IPS DF 19.7 (cell line): ENCODE results near the gene WIPF1.
A peak's percentile ranks its signal among the peaks of the same experiment; 100 is the strongest.

ENCODE experiments used
- DNase-seq: peaks from one replicate; pipeline ENCODE4 v3.0.0-alpha.2; 2013; ENCODE audit warnings: low read depth, low spot score

WIPF1 gene

GRCh38 chr2:174544802-174545201, 52.8 kb downstream of the WIPF1 start:
- no peak for DNase-seq

- no peak for DNase-seq
These were observed 53.4 kb downstream of the WIPF1 start for GRCh38 chr2:174544156-174544555.

GRCh38 chr2:174540893-174541292, 56.7 kb downstream of the WIPF1 start:
- no peak for DNase-seq

- DNase-seq, result no peak
These were observed 61.6 kb downstream of the WIPF1 start for GRCh38 chr2:174535757-174536703.

GRCh38 chr2:174535083-174535482, 62.5 kb downstream of the WIPF1 start:
- DNase-seq, result no peak

- no peak for DNase-seq
These were observed 67.7 kb downstream of the WIPF1 start for GRCh38 chr2:174529916-174530315.

GRCh38 chr2:174527959-174528358, 69.6 kb downstream of the WIPF1 start:
- DNase-seq, result no peak

GRCh38 chr2:174527101-174527721, 70.4 kb downstream of the WIPF1 start:
- DNase-seq, result no peak

- DNase-seq, result no peak
These were observed 73.1 kb downstream of the WIPF1 start for GRCh38 chr2:174524527-174524926.

GRCh38 chr2:174522553-174522952, 75.1 kb downstream of the WIPF1 start:
- no peak for DNase-seq

- no peak for DNase-seq
These were observed 79.2 kb downstream of the WIPF1 start for GRCh38 chr2:174518395-174518794.

- no peak for DNase-seq
These were observed 80.9 kb downstream of the WIPF1 start for GRCh38 chr2:174516501-174517378.

- DNase-seq, result no peak
These were observed 85.3 kb downstream of the WIPF1 start for GRCh38 chr2:174512345-174512744.

GRCh38 chr2:174511580-174512260, 85.9 kb downstream of the WIPF1 start:
- no peak for DNase-seq

- DNase-seq, result peak; percentile 35
These were observed 86.9 kb downstream of the WIPF1 start for GRCh38 chr2:174510583-174511189.
